Fibroblast of lung (primary cell): ENCODE results near the gene SHKBP1. TPM values are rescaled to one million over a fixed set of nuclear protein-coding genes. Genes with fewer than 3 reads are reported as not detected.
A peak's percentile ranks its signal among the peaks of the same experiment; 100 is the strongest.

Experiments
- DNase-seq, 2 donors: peaks; one replicate each; pipeline versions ENCODE4 v3.0.0 to v3.0.0-alpha.2; 2010; ENCODE audit warnings: low read depth in 2 of 2
- H2AFZ ChIP-seq: 2 replicates; pipeline ENCODE4 v1.5.1; 2012; ENCODE audit warnings: low read length, control low read depth, inconsistent platforms
- H3K27ac ChIP-seq: 2 replicates; pipeline ENCODE4 v1.5.1; 2011; ENCODE audit warnings: low read length, control low read depth; ENCODE audit not compliant: insufficient read depth
- H3K27me3 ChIP-seq: 2 replicates; pipeline ENCODE4 v1.5.1; 2011; ENCODE audit warnings: mild to moderate bottlenecking, low read length; ENCODE audit not compliant: control insufficient read depth, insufficient read depth
- H3K36me3 ChIP-seq: 2 replicates; pipeline ENCODE4 v1.5.1; 2011; ENCODE audit warnings: low read length; ENCODE audit not compliant: control insufficient read depth, insufficient read depth
- H3K4me1 ChIP-seq: 2 replicates; pipeline ENCODE4 v1.5.1; 2011; ENCODE audit warnings: low read length; ENCODE audit not compliant: control insufficient read depth, insufficient read depth; ENCODE audit errors: extremely low read depth
- H3K4me2 ChIP-seq: 2 replicates; pipeline ENCODE4 v1.5.1; 2011; ENCODE audit warnings: low read length, control low read depth; ENCODE audit not compliant: insufficient read depth; ENCODE audit errors: extremely low read depth
- H3K4me3 ChIP-seq, 4 experiments: fragments of 200-600 bp in 1 of 4; sonication (generic) in 1 of 4; replicated peaks in 1 of 4; 2 replicates each; pipeline ENCODE4 v1.5.1; 2011 to 2016; ENCODE audit warnings: low read length in 4 of 4, low read depth in 3 of 4, mild to moderate bottlenecking in 3 of 4, control low read depth in 2 of 4, inconsistent platforms in 1 of 4, mixed read lengths in 1 of 4; ENCODE audit not compliant: insufficient read depth in 1 of 4; ENCODE audit errors: control extremely low read depth in 1 of 4
- H3K79me2 ChIP-seq: 2 replicates; pipeline ENCODE4 v1.5.1; 2012; ENCODE audit warnings: mild to moderate bottlenecking, low read length, inconsistent platforms; ENCODE audit not compliant: control insufficient read depth, insufficient read depth
- H3K9ac ChIP-seq: 2 replicates; pipeline ENCODE4 v1.5.1; 2011; ENCODE audit warnings: mild to moderate bottlenecking, low read length, control low read depth; ENCODE audit not compliant: insufficient read depth
- H3K9me3 ChIP-seq: 2 replicates; pipeline ENCODE4 v1.5.1; 2012; ENCODE audit warnings: low read depth, low read length; ENCODE audit not compliant: control insufficient read depth, insufficient read depth
- H4K20me1 ChIP-seq: 2 replicates; pipeline ENCODE4 v1.5.1; 2011; ENCODE audit warnings: low read length; ENCODE audit not compliant: control insufficient read depth, insufficient read depth; ENCODE audit errors: extremely low read depth
- CTCF ChIP-seq, 2 donors: IDR thresholded peaks in 1 of 2; conservative IDR thresholded peaks in 1 of 2; 1 replicate in 1 of 2; 2 replicates in 1 of 2; pipeline ENCODE4 v1.5.1; 2011 to 2012; ENCODE audit warnings: low read length in 2 of 2, control low read depth in 1 of 2, inconsistent platforms in 1 of 2, low read depth in 1 of 2, mild to moderate bottlenecking in 1 of 2
- EZH2 ChIP-seq: IDR thresholded peaks from 2 replicates; pipeline ENCODE4 v1.5.1; 2012; ENCODE audit warnings: low read length, control low read depth, mild to moderate bottlenecking; ENCODE audit errors: missing control alignments
- polyA plus RNA-seq, 2 donors: library from polyadenylated mRNA; depleted of rRNA in 1 of 2; stranded (reverse) in 1 of 2; unstranded in 1 of 2; fragments of >200 nt; gene quantifications; 2 replicates each; pipeline ENCODE4 v1.2.1, GENCODE V29; 2011 to 2012; ENCODE audit warnings: missing spikeins in 1 of 2
- total RNA-seq: library from RNA; depleted of rRNA; stranded (reverse); fragments of >200 nt; gene quantifications from 2 replicates; pipeline ENCODE4 v1.2.1, GENCODE V29; 2014

Gene SHKBP1
- total and polyA plus RNA-seq, 2 donors (not counting 1 experiment from before 2014, with no cell fraction given): 35.6 to 43.4 TPM

DNA sequence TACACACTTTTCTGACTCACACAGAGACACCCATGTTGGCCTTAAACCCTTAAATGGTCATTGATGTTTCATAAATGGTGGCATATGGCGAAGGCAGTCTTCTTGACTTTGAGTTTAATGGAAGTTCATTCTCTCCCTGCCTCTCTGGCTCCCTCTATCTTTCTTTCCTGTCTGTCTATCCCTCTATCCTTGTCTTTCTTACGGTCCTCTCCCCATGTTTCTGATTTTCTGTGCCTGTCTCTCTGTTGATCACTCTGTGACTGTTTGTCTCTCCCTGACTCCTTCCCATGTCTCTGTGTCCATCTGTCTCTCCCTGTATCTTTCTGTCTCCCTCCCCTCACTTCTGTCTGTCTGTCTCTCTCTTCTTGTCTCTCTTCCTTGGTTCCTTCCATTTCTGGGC lies 43.2 kb upstream of the SHKBP1 start:
- no peak overlapping the region for H2AFZ ChIP-seq
- no peaks in the 10 kb centered on the region for H4K20me1 ChIP-seq
- no peak overlapping the region for H3K4me3 ChIP-seq
- H3K9ac ChIP-seq: no peak overlapping the region
- no peaks in the 10 kb centered on the region for H3K79me2 ChIP-seq
- H3K4me1 ChIP-seq: no peaks in the 10 kb centered on the region
- no peak overlapping the region for H3K4me2 ChIP-seq
- H3K27ac ChIP-seq: no peak overlapping the region
- H3K9me3 ChIP-seq: no peaks in the 10 kb centered on the region
- no peaks in the 10 kb centered on the region for H3K36me3 ChIP-seq
- H3K27me3 ChIP-seq: peaks cover 3% of the 10 kb centered on the region
- no peak for DNase-seq
- TF ChIP-seq EZH2: no peak
- TF ChIP-seq CTCF (conservative IDR thresholded peaks at IDR 0.05 in 1 of 2, IDR thresholded peaks at IDR 0.05 in 1 of 2; ENCODE audit: low read depth in 1 of 2, low read length in 2 of 2): peak in 1 of 2 donors; percentile 39

DNA sequence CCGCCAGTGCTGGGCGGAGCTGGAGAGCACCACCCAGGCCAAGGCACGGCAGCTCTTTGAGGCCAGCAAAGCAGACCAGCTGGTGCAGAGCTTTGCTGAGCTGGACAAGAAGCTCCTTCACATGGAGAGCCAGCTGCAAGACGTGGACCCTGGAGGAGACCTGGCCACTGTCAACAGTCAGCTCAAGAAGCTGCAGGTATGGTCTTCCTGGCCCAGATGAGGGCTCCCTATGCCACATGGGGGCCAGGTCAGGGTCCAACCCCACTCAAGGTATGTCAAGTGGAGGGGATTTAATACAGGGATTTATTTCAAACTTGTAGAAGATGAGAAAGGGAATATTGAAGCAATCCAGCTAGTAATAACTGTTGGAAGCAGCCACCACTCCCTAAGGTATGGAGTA lies 42.5 kb upstream of the SHKBP1 start:
- Histone ChIP-seq H3K79me2 (no peaks in the 10 kb centered on the region), H3K27me3 (peaks cover 3% of the 10 kb centered on the region), H3K9ac (no peak overlapping the region), H3K4me1 (no peaks in the 10 kb centered on the region), H2AFZ (no peak overlapping the region), H3K4me2 (no peak overlapping the region), H3K36me3 (no peaks in the 10 kb centered on the region), H3K9me3 (no peaks in the 10 kb centered on the region), H3K27ac (no peak overlapping the region), H4K20me1 (no peaks in the 10 kb centered on the region), H3K4me3 (no peak overlapping the region)
- no peak for DNase-seq
- TF ChIP-seq CTCF (conservative IDR thresholded peaks at IDR 0.05 in 1 of 2, IDR thresholded peaks at IDR 0.05 in 1 of 2; ENCODE audit: low read depth in 1 of 2, low read length in 2 of 2) (no peak), EZH2 (no peak)

DNA sequence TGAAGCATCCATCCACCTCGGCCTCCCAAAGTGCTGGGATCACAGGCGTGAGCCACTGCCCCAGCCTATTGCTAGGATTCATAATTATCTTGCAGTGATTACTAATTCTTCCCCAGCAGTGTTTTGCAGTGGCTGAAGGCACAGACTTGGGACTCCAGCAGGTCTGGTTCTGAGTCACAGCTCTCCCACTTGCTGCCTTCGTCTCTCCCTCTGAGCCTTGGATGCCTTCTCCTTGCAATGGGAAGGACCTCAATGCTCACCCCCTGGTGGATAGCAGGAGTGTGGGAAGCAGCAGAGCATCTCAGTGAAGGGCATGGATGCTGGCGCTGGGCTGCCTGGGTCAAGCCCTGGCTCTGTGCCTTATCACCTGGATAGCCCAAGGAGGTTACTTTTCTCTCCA lies 37.6 kb upstream of the SHKBP1 start:
- no peak for TF ChIP-seq CTCF (conservative IDR thresholded peaks at IDR 0.05 in 1 of 2, IDR thresholded peaks at IDR 0.05 in 1 of 2; ENCODE audit: low read depth in 1 of 2, low read length in 2 of 2)
- TF ChIP-seq EZH2: no peak
- Histone ChIP-seq H2AFZ (no peak overlapping the region), H3K4me2 (no peak overlapping the region), H3K9me3 (no peaks in the 10 kb centered on the region), H3K4me3 (no peak overlapping the region), H3K9ac (no peak overlapping the region), H3K27ac (no peak overlapping the region), H3K27me3 (no peaks in the 10 kb centered on the region), H3K4me1 (peaks cover 5% of the 10 kb centered on the region), H3K79me2 (no peaks in the 10 kb centered on the region), H4K20me1 (no peaks in the 10 kb centered on the region), H3K36me3 (no peaks in the 10 kb centered on the region)
- DNase-seq: no peak
